ENCODE results near the gene UBE2D1. TPM values are rescaled to one million over a fixed set of nuclear protein-coding genes. Genes with fewer than 3 reads are reported as not detected.

The UBE2D1 gene
- total RNA-seq, 1 experiment from 2014 or later, result 21.0 TPM

DNA sequence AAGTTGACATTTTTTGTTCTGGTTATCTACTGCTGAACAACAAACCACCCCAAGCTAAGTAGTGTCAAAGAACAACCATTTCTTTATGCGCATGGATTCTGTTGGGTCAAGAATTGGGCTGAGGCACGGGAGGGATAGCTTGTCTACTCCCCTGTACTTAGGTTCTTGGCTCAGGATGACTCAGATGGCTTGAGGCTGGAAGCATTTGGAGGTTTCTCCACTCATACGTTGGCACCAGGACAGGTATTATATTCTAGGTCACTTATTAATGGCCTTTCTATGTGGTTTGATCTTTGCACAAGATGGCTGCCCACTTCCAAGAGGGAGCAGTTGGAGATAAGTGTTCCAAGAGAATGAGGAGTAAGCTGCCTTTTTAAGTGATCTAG is 38.6 kb downstream of the UBE2D1 start:
- ATAC-seq (no peak), DNase-seq (ENCODE audit: low read depth, low spot score) (no peak)
- H3K36me3 ChIP-seq (ENCODE audit: control insufficient read depth, insufficient read depth, low read length), result peaks cover 6% of the 10 kb centered on the region; the same call in 1 of the 2 replicates
- H3K9me3 ChIP-seq (ENCODE audit: control insufficient read depth, insufficient read depth, low read depth, low read length), result no peaks in the 10 kb centered on the region
- H3K27ac ChIP-seq (ENCODE audit: low read length), result no peak overlapping the region
- BruUV-seq (replicated peaks), result no TSS peak
- in situ Hi-C loops (cut with HindIII; ENCODE audit: low pct_unique_long_range_greater_than_20kb, low sequenced_read_pairs), result no loop called here
- ChIA-PET POLR2A (no interaction called here), CTCF (interaction anchor here (0.6 kb wide), 1 partner anchor 19 kb away, joined by 4 read pairs; no protein-coding TSS in a partner anchor)
- no peaks in the 10 kb centered on the region for H3K4me1 ChIP-seq (ENCODE audit: control insufficient read depth, insufficient read depth, low read length)
- H3K4me3 ChIP-seq (ENCODE audit: low read depth in 2 of 2, low read length in 2 of 2), result no peak overlapping the region
- intact Hi-C loops (cut with micrococcal nuclease; ENCODE audit: unreplicated experiment), result no loop called here
- no peaks in the 10 kb centered on the region for H3K27me3 ChIP-seq (ENCODE audit: control insufficient read depth, insufficient read depth, low read length)
- TF ChIP-seq POLR2AphosphoS5 (IDR thresholded peaks at IDR 0.05; ENCODE audit: low read depth, low read length) (no peak), TCF7L2 (IDR thresholded peaks at IDR 0.05; ENCODE audit: low read depth, low read length) (no peak), SIN3A (IDR thresholded peaks at IDR 0.05; ENCODE audit: borderline replicate concordance, insufficient read depth, low read depth, low read length) (no peak)
- TF ChIP-seq, protein P1, sequence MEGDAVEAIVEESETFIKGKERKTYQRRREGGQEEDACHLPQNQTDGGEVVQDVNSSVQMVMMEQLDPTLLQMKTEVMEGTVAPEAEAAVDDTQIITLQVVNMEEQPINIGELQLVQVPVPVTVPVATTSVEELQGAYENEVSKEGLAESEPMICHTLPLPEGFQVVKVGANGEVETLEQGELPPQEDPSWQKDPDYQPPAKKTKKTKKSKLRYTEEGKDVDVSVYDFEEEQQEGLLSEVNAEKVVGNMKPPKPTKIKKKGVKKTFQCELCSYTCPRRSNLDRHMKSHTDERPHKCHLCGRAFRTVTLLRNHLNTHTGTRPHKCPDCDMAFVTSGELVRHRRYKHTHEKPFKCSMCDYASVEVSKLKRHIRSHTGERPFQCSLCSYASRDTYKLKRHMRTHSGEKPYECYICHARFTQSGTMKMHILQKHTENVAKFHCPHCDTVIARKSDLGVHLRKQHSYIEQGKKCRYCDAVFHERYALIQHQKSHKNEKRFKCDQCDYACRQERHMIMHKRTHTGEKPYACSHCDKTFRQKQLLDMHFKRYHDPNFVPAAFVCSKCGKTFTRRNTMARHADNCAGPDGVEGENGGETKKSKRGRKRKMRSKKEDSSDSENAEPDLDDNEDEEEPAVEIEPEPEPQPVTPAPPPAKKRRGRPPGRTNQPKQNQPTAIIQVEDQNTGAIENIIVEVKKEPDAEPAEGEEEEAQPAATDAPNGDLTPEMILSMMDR (IDR thresholded peaks at IDR 0.05), result no peak
- TF ChIP-seq, protein P2, sequence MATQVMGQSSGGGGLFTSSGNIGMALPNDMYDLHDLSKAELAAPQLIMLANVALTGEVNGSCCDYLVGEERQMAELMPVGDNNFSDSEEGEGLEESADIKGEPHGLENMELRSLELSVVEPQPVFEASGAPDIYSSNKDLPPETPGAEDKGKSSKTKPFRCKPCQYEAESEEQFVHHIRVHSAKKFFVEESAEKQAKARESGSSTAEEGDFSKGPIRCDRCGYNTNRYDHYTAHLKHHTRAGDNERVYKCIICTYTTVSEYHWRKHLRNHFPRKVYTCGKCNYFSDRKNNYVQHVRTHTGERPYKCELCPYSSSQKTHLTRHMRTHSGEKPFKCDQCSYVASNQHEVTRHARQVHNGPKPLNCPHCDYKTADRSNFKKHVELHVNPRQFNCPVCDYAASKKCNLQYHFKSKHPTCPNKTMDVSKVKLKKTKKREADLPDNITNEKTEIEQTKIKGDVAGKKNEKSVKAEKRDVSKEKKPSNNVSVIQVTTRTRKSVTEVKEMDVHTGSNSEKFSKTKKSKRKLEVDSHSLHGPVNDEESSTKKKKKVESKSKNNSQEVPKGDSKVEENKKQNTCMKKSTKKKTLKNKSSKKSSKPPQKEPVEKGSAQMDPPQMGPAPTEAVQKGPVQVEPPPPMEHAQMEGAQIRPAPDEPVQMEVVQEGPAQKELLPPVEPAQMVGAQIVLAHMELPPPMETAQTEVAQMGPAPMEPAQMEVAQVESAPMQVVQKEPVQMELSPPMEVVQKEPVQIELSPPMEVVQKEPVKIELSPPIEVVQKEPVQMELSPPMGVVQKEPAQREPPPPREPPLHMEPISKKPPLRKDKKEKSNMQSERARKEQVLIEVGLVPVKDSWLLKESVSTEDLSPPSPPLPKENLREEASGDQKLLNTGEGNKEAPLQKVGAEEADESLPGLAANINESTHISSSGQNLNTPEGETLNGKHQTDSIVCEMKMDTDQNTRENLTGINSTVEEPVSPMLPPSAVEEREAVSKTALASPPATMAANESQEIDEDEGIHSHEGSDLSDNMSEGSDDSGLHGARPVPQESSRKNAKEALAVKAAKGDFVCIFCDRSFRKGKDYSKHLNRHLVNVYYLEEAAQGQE (IDR thresholded peaks at IDR 0.05; ENCODE audit: insufficient read depth in 1 of 2, low read depth in 2 of 2, low read length in 1 of 2), result no peak

DNA sequence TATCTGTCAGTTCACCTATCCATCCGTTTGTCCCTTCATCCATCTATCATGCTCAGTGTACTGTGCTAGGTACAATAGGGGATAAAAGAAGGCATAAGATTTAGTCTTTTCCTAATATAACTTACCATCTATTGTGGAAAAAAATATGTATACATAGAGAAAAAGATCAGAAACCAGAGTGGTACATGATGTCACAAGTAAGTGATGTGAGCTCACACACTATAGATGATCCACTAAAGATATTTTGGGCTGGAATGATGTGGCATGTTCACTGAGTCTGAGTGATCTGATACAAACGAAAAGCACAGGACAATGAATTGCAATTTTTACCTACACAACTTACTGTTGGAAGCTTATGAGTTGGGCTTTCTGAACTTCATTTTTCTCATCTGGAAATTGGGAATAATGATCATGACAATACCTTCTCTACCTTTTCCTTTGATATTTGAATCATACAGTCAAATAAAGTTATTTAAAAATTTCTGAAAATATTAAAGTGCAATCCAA is 47.7 kb downstream of the UBE2D1 start:
- TF ChIP-seq POLR2AphosphoS5 (IDR thresholded peaks at IDR 0.05; ENCODE audit: low read depth, low read length) (no peak), TCF7L2 (IDR thresholded peaks at IDR 0.05; ENCODE audit: low read depth, low read length) (no peak)
- CTCF ChIA-PET, result no interaction called here
- Histone ChIP-seq H3K4me1 (ENCODE audit: control insufficient read depth, insufficient read depth, low read length) (peaks cover 17% of the 10 kb centered on the region), H3K4me3 (ENCODE audit: low read depth in 2 of 2, low read length in 2 of 2) (no peak overlapping the region), H3K36me3 (ENCODE audit: control insufficient read depth, insufficient read depth, low read length) (peaks cover 6% of the 10 kb centered on the region; the same call in 1 of the 2 replicates), H3K27ac (ENCODE audit: low read length) (no peak overlapping the region), H3K9me3 (ENCODE audit: control insufficient read depth, insufficient read depth, low read depth, low read length) (no peaks in the 10 kb centered on the region), H3K27me3 (ENCODE audit: control insufficient read depth, insufficient read depth, low read length) (no peaks in the 10 kb centered on the region)
- no TSS peak for BruUV-seq (replicated peaks)
- in situ Hi-C loops (cut with HindIII; ENCODE audit: low pct_unique_long_range_greater_than_20kb, low sequenced_read_pairs), result no loop called here
- DNase-seq (ENCODE audit: low read depth, low spot score) (no peak), ATAC-seq (no peak)
- intact Hi-C loops (cut with micrococcal nuclease; ENCODE audit: unreplicated experiment), result no loop called here
- POLR2A ChIA-PET, result no interaction called here

DNA sequence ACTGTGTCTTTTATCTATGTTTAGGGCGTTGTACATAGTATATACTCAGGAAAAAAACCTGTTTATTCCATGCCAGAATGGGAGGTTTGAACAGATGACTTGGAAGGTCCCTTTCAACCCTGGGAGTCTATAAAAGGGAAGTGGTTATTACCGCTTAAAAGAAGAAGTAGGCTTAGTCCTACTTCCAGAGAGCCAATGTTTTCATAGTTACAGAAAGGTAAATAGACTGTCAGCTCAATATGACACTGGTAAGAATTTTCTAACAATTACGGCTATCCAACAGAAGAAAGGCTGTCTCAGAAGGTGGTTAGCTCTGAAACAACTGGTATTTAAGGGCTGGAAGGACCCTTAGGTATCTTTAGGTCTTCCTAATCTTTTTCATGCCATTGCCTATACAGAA is 49.3 kb downstream of the UBE2D1 start:
- no peaks in the 10 kb centered on the region for H3K27me3 ChIP-seq (ENCODE audit: control insufficient read depth, insufficient read depth, low read length)
- intact Hi-C loops (cut with micrococcal nuclease; ENCODE audit: unreplicated experiment) (no loop called here), in situ Hi-C loops (cut with HindIII; ENCODE audit: low pct_unique_long_range_greater_than_20kb, low sequenced_read_pairs) (no loop called here)
- TF ChIP-seq TCF7L2 (IDR thresholded peaks at IDR 0.05; ENCODE audit: low read depth, low read length) (no peak), POLR2AphosphoS5 (IDR thresholded peaks at IDR 0.05; ENCODE audit: low read depth, low read length) (no peak), SIN3A (IDR thresholded peaks at IDR 0.05; ENCODE audit: borderline replicate concordance, insufficient read depth, low read depth, low read length) (no peak)
- TF ChIP-seq, protein P1 (IDR thresholded peaks at IDR 0.05), result no peak
- TF ChIP-seq, protein P2 (IDR thresholded peaks at IDR 0.05; ENCODE audit: insufficient read depth in 1 of 2, low read depth in 2 of 2, low read length in 1 of 2), result no peak
- no peak for DNase-seq (ENCODE audit: low read depth, low spot score)
- no peak for ATAC-seq
- ChIA-PET CTCF (no interaction called here), POLR2A (no interaction called here)
- H3K4me3 ChIP-seq (ENCODE audit: low read depth in 2 of 2, low read length in 2 of 2), result peak overlapping the region; percentile 97 to 99
- BruUV-seq (replicated peaks), result no TSS peak
- peaks cover 21% of the 10 kb centered on the region for H3K36me3 ChIP-seq (ENCODE audit: control insufficient read depth, insufficient read depth, low read length)
- peak overlapping the region; percentile 98 for H3K27ac ChIP-seq (ENCODE audit: low read length)
- H3K9me3 ChIP-seq (ENCODE audit: control insufficient read depth, insufficient read depth, low read depth, low read length), result no peaks in the 10 kb centered on the region
- H3K4me1 ChIP-seq (ENCODE audit: control insufficient read depth, insufficient read depth, low read length), result peaks cover 17% of the 10 kb centered on the region

Measured in Panc1 (cell line).